SIG-M5 treated with dmso at 0.1 percent for 504 hours (cell line): ENCODE results near the gene SNX7.

Experiments
- DNase-seq: peaks from one replicate; lab custom pipeline; 2025; ENCODE audit not compliant: unreplicated experiment; lab: John Stamatoyannopoulos, UW

SNX7 gene, protein sequence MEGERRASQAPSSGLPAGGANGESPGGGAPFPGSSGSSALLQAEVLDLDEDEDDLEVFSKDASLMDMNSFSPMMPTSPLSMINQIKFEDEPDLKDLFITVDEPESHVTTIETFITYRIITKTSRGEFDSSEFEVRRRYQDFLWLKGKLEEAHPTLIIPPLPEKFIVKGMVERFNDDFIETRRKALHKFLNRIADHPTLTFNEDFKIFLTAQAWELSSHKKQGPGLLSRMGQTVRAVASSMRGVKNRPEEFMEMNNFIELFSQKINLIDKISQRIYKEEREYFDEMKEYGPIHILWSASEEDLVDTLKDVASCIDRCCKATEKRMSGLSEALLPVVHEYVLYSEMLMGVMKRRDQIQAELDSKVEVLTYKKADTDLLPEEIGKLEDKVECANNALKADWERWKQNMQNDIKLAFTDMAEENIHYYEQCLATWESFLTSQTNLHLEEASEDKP

DNA sequence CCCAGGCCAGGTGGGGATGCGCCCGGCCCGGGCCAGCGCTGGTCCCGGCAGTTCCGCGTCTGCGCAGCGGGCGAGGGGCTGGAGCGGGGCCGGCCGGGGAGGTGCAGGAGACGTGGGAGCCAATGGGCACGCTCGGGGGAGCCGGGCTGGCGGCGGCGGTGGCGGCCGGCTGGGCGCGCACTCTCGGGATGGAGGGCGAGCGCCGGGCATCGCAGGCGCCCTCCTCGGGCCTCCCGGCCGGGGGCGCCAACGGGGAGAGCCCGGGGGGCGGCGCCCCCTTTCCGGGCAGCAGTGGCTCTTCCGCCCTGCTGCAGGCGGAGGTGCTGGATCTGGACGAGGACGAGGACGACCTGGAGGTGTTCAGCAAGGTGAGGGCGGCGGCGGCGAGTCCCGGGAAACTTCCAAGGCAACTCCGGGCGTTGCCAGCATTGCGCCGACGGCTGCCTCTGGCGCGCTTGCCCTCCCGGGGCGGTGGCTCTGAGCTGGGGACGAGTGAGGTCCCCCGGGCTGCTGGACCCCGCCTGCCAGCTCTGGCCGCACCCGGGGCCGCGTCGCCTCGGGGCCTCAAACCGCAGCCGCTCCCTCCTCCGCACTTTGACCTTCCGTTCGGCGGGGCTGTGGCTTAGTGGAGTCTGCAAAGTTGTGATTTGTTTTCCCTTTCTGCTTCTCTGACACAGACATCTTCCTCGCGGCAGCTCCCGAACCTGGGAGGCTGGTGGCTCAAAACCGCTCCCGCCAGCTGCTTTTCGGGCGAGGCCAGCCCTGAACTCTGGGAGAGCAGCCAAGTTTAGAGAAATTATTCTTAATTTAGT lies at the start of gene SNX7:
SNX7 (plus strand) TSS at position 178 of the 812 bp plus-strand sequence; CDS start at position 189, 11 bp downstream.
- DNase-seq = no peak

DNA sequence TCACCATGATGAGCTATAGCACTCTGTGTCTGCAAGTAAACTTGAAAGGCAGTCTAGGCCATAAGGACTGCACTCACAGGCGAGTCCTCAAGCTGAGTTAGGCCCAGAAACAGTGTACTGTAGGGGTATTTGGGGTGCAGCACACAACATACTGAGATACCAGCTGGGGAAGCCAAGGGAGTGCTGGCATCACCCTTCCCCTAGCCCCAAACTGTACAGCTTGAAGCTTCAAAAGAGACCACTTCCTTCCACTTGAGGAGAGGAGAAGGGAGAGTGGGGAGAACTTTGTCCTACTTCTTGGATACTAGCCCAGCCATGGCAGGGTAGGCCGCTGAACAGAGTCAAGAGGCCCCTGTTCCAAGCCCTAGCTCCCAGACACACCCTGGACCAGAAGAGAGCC lies 24.2 kb upstream of the SNX7 start:
- no peak for DNase-seq

DNA sequence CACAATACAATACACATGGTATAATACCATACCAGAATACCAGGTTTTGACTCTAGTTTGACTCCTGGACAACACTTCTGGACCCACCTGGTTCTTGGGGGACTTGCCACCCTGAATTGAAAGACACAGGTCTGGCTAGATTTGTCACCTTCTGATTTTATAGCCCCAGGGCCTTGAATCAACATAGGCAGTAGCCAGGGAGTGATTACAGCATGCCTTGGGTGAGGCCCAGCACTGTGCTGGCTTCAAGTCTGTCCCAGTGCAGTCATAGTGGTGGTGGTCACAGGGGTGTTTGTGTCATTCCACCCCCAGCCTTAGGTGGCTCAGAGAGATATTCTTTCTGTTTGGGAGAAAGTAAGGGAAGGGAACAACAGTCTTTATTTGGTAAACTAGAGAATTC lies 23.3 kb upstream of the SNX7 start:
- DNase-seq = no peak

DNA sequence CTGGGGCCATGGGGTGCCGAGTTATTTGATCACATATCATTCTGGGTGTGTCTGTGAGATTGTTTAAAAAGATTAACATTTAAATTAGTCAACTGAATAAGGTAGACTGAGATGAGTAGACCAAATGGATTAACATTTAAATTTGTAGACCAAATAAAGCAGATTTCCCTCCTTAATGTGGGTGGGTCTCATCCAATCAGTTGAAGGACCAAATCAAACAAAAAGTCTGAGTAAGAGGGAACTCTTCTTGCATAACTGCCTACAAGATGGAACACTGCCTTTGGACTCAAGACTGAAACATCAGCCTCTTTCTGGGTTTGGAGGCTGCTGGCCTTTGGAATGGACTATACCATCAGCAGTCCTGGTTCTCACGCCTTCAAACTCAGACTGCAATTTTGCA lies 17.0 kb upstream of the SNX7 start:
- DNase-seq = no peak

DNA sequence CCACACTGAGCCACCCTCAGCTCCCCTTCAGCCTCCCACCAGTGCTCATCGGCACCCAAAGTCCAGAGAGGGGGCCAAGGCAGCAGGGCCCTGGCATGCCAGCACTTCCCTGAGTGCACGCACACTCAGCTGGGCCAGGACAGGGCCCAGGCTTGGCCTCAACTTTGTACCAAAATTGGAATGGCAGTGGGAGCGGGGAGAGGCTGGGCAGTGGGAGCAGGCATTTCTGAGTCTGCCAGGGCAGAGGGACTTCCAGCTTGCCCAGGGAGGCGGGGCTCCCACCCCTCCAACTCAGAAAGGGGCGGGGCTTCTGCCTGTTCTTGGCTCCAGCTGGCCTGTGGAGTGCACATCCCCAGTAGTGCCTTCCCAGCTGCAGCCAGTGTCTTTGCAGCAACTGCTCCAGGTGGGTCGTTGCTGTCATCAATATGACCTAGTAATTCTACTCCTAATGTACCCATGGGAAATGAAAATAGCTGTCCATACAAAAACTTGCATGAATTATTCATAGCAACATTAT lies 10.3 kb upstream of the SNX7 start:
- no peak for DNase-seq

DNA sequence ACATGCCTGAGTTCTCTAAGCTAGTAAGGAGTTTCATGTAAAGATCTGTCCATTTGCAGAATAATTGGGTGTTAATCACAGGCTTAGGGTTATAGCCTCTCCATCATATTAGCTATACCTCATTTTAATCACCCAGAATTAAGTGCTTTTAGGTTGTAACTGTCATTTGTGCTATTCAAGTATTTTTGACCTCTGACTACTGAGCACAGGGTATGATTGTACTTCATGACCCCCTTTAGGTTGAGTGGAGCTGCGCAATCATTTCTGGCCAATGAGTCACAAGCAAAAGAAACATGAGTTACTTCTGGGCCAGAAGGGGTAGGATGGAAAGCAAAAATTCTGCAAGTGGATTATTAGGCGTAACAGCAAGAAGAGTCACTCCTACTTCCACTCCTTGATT lies 8.4 kb upstream of the SNX7 start:
- DNase-seq = no peak

DNA sequence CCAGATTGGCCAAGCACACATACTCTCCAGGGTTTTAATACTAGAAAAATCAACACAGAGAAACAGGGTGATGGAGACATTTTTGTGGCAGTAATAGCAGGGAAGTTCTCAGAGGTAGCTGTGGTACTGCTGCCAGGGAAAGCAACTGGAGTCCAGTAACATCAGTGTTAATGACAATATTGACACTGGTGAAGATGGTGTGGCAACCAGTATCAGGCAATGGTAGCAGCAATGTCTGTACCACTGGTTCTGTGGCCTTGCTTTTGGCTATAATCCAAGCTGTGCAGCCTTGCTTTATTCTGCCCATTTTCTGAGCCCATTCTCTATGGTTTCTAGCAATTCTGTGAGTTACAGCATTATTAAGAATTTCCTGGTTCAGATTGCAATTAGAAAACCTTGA lies 1.6 kb upstream of the SNX7 start:
- DNase-seq = no peak

DNA sequence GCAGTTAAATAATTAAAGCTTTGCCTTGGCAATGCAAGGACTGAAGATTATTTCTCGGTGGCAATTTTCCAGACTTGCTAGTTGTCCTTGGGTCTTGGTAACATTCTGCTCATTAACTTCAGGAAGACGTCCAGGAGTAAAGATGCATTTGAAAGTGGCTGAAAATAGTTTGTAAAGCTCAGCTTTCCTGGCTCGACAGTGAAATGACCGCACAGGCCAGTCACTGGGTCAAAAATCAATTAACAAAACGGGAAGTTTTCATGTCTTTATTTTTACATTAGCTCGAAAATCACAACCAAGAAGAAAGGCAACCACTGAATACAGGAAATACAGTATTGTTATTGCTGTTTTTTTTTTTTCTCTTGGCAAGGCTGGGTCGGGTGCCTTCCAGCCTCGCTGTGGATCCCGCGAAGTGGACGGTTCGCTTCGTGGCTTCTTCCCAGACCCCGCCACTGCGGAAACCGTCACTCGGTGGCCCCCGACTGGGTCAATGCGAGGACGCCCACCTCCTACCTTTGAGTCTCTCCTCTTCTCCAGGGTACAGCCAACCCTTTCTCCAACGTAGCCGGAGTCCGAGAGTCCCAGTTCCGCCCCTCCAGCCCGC lies 479 bp upstream of the SNX7 start:
- DNase-seq = no peak

DNA sequence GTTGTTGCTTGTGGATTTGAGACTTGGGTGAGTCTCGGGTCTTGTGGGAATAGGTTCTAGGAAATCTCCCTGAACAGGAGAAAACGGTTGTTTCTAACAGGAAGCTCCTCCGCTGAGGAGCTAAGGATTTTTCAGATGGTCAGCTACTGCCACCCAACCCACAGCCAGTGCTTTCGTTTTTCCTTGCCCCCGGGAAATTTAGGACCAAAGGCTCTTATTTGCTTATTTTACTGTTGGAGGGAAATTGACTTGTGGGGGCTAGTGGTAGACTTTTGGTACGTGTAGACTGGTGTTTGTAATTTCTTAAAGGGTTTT lies 792 bp downstream of the SNX7 start:
- DNase-seq = no peak

DNA sequence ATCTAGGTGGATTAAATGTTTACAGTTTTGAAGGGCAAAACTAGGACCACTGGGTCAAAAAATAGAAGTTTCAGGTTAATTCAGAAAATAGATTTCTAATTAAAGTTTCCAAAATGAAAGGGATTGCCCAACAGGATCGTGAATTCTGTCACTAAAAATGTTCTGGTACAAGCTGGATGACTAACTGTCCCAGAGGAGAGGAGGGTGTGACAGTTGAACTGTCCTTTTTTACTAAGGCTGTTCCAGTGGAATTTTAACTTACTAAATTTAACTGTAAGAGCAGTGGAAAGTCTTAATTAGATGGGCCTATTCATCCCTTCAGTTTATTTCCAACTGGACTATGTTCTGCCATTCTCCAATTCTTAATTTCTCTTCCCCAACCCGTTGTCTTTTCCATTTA lies 7.2 kb downstream of the SNX7 start:
- DNase-seq = no peak

DNA sequence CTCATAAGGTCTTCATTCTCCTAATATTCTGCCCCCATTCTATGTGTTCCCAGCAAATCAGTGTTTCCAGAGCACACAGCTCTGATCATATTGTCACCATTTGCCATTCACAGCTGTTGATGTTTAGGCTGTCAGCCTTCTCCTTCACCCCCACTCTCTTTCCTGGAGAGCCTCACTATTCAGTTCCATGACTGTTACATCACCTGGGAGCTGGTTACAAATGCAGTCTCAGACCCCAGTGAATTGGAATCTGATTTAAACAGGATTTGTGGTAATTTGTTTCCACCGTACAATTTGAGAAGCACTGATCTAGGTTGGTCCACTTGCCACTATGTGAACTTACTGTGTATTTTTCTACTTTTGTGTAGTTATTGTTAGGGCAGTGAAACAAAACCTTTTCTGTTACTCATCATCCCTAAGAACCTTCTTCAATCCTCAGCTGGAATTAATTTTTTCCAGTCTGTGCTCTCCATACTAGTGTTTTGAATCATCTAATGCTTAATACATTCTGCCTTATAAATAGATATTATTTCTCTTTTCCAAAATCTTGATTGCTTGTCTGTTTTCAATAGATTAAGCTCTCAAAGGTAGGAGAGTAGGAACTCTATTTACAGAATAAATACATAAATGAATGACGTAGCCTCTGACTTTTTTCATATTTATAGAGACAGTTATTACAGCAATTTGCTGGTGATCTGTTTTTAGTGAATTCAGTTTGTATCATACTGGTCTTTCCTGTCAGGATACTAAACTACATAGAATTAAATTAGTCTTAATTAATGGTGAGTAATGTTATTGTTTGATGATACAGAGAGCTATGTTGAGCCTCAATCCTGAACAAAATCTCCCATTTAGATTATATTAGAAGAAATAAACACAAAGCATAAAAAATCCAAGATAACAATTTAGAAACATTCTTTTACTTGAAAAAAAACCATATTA lies 8.1 kb downstream of the SNX7 start:
- no peak for DNase-seq

DNA sequence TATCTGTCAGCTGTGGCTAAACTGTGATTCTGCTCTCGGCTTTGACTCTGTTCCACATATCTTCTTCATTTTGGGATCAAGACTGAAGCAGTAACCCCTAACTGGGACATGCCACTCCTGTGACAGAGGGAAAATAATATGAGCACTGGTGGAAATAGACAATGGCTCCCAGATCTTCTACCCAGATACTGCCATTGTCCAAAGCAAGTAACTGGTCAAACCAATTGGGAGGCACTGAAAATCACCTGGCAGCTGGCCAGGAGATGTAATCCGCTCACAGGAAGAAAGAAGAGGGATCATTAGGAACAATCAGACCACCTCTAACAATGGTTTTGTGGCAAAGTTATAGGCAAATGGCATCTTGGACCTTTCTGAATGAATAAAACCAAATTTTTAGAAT lies 10.7 kb downstream of the SNX7 start:
- DNase-seq = no peak

DNA sequence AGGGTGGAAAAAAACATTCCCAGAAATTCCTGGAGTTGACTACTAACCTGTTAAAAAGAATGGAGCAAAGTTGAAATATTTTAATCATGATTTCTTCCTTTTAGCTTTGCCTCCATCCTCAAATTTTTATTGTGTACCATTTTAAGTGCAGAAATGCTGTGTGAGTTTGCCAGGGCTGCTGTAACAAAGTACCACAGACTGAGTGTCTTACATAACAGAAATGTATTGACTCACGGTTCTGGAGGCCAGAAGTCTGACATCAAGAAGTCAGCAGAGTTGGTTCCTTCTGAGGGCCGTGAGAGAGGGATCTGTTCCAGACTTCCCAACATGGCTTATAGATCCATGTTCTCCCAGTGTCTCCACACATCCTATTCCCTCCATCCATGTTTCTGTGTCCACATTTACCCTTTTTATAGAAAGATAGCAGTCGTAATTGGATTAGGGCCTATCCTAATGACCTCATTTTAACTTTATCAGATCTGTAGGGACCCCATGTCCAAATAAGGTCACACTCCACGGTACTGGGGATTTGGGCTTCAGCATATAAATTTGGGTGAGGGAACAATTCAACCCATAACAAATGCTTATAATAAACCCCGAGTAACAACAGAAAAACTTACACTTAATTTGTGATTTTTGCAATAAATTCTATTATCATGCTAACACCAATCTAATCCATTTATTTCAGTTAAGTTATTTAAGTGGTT lies 12.7 kb downstream of the SNX7 start:
- DNase-seq = no peak

DNA sequence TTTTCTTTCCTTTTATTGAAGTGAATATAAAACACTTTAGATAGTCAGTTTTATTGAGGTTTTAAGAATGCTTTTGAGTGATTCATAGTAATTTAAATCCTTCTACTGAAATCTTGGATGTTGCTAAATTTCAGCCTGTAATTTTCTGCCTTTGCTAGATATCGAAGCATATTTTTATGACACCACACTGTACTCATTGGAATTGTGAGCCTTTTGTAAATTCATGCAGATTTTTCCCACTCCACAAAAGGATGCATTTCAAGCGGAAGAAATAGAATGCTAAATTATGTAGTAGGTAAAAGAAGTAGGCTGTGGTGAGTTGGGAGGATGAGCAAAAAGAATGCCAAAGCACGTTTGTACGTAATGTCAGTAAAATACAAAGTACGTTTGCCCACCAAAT lies 13.8 kb downstream of the SNX7 start:
- DNase-seq = no peak

DNA sequence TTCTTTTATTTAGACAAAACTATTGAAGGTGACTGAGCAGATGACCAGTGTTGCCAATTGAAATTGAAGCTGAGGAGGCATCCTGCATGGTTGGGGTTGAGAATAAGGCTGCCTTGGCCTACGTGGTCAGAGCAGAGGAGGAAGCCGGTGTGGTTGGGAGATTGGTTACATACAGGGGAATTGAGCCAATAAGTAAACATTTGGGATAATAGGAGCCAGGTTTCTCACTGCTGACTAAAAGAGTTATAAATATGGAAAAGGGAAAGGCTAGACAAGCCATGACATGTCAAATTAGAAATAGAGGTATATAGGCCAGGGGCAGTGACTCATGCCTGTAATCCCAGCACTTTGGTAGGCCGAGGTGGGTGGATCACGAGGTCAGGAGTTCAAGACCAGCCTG lies 15.8 kb downstream of the SNX7 start:
- DNase-seq = no peak

DNA sequence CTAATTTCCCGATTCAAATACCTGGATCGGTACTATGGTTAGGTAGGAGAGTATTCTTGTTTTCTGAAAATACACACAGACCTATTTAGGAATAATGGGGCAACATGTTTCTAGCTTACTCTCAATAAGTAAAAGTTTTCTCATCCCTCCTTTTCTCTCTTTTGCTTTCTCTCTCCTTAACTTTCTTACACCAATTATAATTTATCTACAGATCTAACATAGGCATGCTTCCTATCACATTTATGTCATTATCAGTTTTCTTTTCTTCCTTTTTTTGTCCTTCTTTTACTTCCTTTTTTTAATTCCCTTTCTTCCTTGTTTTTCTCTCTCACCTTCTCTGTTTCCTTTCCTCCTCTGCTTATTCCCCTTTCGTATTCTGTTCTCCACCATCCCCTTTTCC lies 20.3 kb downstream of the SNX7 start:
- no peak for DNase-seq

DNA sequence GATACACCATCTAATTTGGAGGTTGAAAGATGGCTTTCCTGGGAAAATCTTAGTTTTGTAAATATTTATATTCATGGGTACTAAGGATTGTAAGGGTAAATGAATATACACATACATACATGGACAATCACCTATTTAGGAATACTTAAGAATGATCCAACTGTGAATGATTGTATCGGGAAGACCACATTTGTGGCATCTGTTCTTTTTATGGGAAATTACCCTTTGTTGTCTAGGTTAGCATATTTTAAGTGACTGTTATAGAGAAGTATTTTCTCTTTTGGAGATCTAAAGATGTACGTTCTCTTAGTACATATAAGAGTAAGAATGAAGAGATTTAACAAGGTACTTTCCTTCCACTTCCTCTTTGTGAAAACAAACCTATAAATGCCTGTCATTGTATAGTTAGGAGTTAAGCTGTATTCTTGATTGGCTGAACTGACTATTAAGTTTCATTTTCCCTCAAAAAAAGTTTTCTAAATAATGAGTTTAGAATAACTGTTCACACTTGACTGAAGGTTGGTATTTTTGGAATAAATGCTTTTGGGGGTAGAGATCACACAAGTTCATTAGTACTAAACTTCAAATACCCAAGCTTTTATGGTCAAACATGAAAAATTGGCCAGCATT lies 26.7 kb downstream of the SNX7 start:
- no peak for DNase-seq

DNA sequence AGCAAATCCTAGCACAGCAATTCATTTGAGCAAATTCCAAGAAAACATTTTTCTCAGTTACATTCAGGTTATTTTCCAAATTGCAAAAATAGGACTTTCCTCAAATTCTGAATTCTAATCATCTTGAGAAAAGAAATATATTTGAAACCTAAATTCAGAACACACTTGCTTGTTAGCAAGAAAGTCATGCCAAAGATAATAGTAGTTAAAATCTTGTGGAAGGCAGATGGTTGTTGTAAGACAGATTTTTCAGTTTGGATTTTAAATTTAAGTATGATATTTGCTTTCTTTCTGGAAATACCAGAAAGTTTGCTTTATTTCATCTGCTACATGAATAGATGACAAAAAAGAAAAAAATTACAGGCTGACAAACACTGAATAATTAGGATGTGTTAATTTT lies 29.1 kb downstream of the SNX7 start:
- DNase-seq = no peak

DNA sequence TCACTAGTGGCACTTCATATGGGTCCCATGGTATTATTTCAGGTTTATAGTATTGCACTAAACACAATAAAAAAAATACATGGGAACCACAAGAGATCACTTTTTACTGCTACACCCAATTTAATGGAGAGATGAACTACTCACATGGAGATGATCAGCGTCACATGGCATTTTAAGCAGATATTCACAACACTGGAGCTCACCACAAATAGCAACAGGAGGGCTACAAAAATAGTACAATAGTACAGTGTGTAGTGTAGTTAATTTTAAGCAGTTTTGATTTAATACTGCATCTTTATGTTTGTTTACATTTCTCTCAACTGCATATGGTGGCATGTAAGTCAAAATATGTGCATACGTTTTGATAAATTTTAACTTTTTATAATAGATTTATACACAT lies 31.0 kb downstream of the SNX7 start:
- no peak for DNase-seq

DNA sequence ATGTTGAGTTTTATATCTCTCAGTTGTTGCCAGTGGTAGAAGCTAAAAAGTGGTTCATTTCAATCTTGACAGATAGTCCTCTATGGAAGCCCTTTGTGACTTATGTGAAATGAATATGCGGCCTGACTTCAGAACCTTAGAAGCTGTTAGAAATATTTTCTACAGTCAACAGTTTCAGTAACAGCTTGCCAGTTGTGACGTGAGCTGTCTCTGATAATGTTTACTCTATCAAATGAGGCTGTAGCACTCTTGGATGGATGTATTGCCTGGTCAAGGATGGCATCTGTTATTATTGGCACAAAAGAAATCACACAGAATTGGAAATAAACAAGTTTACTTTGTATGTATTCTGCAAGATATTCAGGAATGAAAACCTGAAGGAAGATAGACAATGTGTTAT lies 31.9 kb downstream of the SNX7 start:
- no peak for DNase-seq
